HepG2 (cell line): ENCODE measurements around the gene YEATS4. TPM values are rescaled to one million over a fixed set of nuclear protein-coding genes. Genes with fewer than 3 reads are reported as not detected.

Experiments
- ATM ChIP-seq: fragments of 450-650 bp; IDR thresholded peaks from 2 replicates; pipeline ENCODE4 v1.7.1; 2017; ENCODE audit warnings: mild to moderate bottlenecking, borderline replicate concordance
- BRCA1 ChIP-seq: sonication (generic); formaldehyde crosslinking; IDR thresholded peaks from 2 replicates; pipeline ENCODE4 v1.4.0; 2020; ENCODE audit warnings: missing genetic modification reagents
- CBX1 ChIP-seq: IDR thresholded peaks from one replicate; pipeline ENCODE4 v1.6.1; 2016; ENCODE audit warnings: antibody characterized with exemption, low read depth
- ETV5 ChIP-seq: IDR thresholded peaks from 2 replicates; pipeline ENCODE4 v1.6.1; 2018; ENCODE audit warnings: missing biosample characterization, missing genetic modification reagents, inconsistent platforms, borderline replicate concordance
- FOSL1 ChIP-seq: sonication (generic); formaldehyde crosslinking; IDR thresholded peaks from 2 replicates; pipeline ENCODE4 v1.9.0; 2021; ENCODE audit warnings: missing genetic modification reagents, borderline replicate concordance
- FOXM1 ChIP-seq: sonication (generic); formaldehyde crosslinking; IDR thresholded peaks from 2 replicates; pipeline ENCODE4 v1.5.0; 2020; ENCODE audit warnings: missing genetic modification reagents
- RBM39 ChIP-seq: fragments of 200-400 bp; formaldehyde crosslinking; IDR thresholded peaks from one replicate; pipeline ENCODE4 v1.6.1; 2018; ENCODE audit warnings: antibody characterized with exemption, mild to moderate bottlenecking, low read depth, low read length; ENCODE audit not compliant: poor library complexity, severe bottlenecking
- SAFB2 ChIP-seq: sonication (generic); formaldehyde crosslinking; IDR thresholded peaks from 2 replicates; pipeline ENCODE4 v1.5.1; 2020; ENCODE audit warnings: missing genetic modification reagents, low read depth, mild to moderate bottlenecking, borderline replicate concordance
- SP140L ChIP-seq: sonication (generic); formaldehyde crosslinking; IDR thresholded peaks from 2 replicates; pipeline ENCODE4 v1.4.0; 2020; ENCODE audit warnings: missing genetic modification reagents, borderline replicate concordance
- TRIM24 ChIP-seq: sonication (generic); formaldehyde crosslinking; IDR thresholded peaks from 2 replicates; pipeline ENCODE4 v1.8.0; 2022; ENCODE audit warnings: mild to moderate bottlenecking, missing genetic modification reagents
- ZBTB4 ChIP-seq: sonication (generic); formaldehyde crosslinking; IDR thresholded peaks from 2 replicates; pipeline ENCODE4 v1.4.0; 2020; ENCODE audit warnings: missing genetic modification reagents, mild to moderate bottlenecking, borderline replicate concordance
- ZFP62 ChIP-seq: sonication (generic); formaldehyde crosslinking; IDR thresholded peaks from 2 replicates; pipeline ENCODE4 v1.4.0; 2020; ENCODE audit warnings: missing genetic modification reagents
- ZFP90 ChIP-seq: sonication (generic); formaldehyde crosslinking; IDR thresholded peaks from 2 replicates; pipeline ENCODE4 v1.8.0; 2022; ENCODE audit warnings: missing genetic modification reagents, mild to moderate bottlenecking, inconsistent platforms, borderline replicate concordance
- ZNF138 ChIP-seq: sonication (generic); formaldehyde crosslinking; IDR thresholded peaks from 2 replicates; pipeline ENCODE4 v1.5.0; 2020; ENCODE audit warnings: mild to moderate bottlenecking, low read depth, missing genetic modification reagents
- ZNF251 ChIP-seq: sonication (generic); formaldehyde crosslinking; IDR thresholded peaks from 2 replicates; pipeline ENCODE4 v1.9.0; 2021; ENCODE audit warnings: mild to moderate bottlenecking, missing genetic modification reagents
- ZNF263 ChIP-seq: sonication (generic); formaldehyde crosslinking; IDR thresholded peaks from 2 replicates; pipeline ENCODE4 v1.4.0; 2020; ENCODE audit warnings: missing genetic modification reagents
- ZNF326 ChIP-seq: sonication (generic); formaldehyde crosslinking; IDR thresholded peaks from 2 replicates; pipeline ENCODE4 v1.4.0; 2020; ENCODE audit warnings: missing genetic modification reagents, borderline replicate concordance
- ZNF430 ChIP-seq: sonication (generic); formaldehyde crosslinking; IDR thresholded peaks from 2 replicates; pipeline ENCODE4 v1.9.0; 2021; ENCODE audit warnings: mild to moderate bottlenecking, missing genetic modification reagents
- ZNF513 ChIP-seq: sonication (generic); formaldehyde crosslinking; conservative IDR thresholded peaks from 2 replicates; pipeline ENCODE4 v1.5.0; 2020; ENCODE audit warnings: missing genetic modification reagents
- ZNF747 ChIP-seq: sonication (generic); formaldehyde crosslinking; IDR thresholded peaks from 2 replicates; pipeline ENCODE4 v1.8.1; 2023; ENCODE audit warnings: missing genetic modification reagents, mild to moderate bottlenecking, borderline replicate concordance
- ZSCAN9 ChIP-seq: IDR thresholded peaks from 2 replicates; pipeline ENCODE4 v1.6.1; 2016; ENCODE audit warnings: borderline replicate concordance
- polyA plus RNA-seq, 8 experiments: library from polyadenylated mRNA; depleted of rRNA in 3 of 8; stranded (reverse) in 7 of 8; unstranded in 1 of 8; fragments of >200 nt; fragmentation: Illumina TruSeq in 4 of 8; extraction: Trizol in 4 of 8; gene quantifications; 2 replicates each; pipeline versions ENCODE4 v1.2.1 to v1.2.3, GENCODE V29; 2011 to 2016; ENCODE audit warnings: low read depth in 4 of 8, missing spikeins in 1 of 8, mixed read lengths in 1 of 8; ENCODE audit not compliant: insufficient read depth in 1 of 8
- total RNA-seq, 5 experiments: library from RNA; depleted of rRNA; stranded (reverse); fragments of >200 nt; fragmentation: Illumina TruSeq; extraction: Trizol; gene quantifications; 2 replicates each; pipeline ENCODE4 v1.2.3, GENCODE V29; 2016; ENCODE audit warnings: low read depth in 1 of 5
- TF ChIP-seq, protein P1 (sequence below): sonication (generic); formaldehyde crosslinking; IDR thresholded peaks from 2 replicates; pipeline ENCODE4 v1.4.0; 2020; ENCODE audit warnings: mild to moderate bottlenecking, missing genetic modification reagents
- TF ChIP-seq, protein P2 (sequence below): sonication (generic); formaldehyde crosslinking; IDR thresholded peaks from 2 replicates; pipeline ENCODE4 v1.5.0; 2020; ENCODE audit warnings: mild to moderate bottlenecking, missing genetic modification reagents
- TF ChIP-seq, protein P3 (sequence below): IDR thresholded peaks from 2 replicates; pipeline ENCODE4 v1.6.1; 2016; ENCODE audit warnings: missing genetic modification reagents, missing compliant biosample characterization

The YEATS4 gene
- total and polyA plus RNA-seq, 2 of the 13 experiments (the other 11 are each of a cell fraction or from before 2014, with no cell fraction given) = 16.8 to 45.0 TPM

DNA sequence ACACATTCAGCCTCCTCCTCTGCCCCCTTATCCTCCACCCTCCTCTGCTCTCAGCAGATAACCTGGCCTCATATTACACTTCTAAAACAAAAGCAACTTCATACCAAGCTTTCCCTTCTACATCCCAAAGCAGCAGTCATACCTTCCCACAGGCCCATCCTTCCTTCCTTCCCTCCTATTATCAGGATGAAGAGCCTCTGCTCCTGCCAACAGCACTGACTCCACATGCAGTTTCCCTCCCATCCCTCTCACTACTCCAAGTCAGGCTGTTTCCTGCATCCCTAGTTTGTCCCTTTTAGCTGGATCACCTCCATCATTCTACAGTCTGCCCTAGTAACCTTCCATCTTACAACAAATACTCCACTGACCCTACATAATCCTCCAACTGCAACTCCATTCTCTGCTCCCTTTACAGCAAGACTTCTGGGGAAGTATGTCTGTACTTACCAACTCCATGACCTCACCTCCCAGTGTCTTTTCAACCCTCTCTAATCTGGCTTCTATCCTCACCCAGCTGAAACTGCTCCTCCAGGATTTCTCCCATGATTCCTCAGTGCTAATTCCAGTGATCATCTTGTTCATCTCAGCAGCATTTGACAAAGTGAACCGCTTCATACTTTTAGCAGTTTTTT, 4.9 kb upstream of the YEATS4 start (continued):
- TF ChIP-seq FOXM1 (no peak), ZSCAN9 (no peak), ZFP90 (CRISPR knock-in tag) (peak; percentile 93), ZNF747 (CRISPR knock-in tag) (no peak; the same call in 1 of the 2 replicates), BRCA1 (CRISPR knock-in tag) (no peak), ZNF138 (CRISPR knock-in tag) (no peak), ZFP62 (CRISPR knock-in tag) (no peak), CBX1 (peak; percentile 34), ZBTB4 (CRISPR knock-in tag) (no peak), ATM (no peak), ETV5 (CRISPR knock-in tag) (peak; percentile 59; the same call in 1 of the 2 replicates), ZNF326 (CRISPR knock-in tag) (no peak), ZNF513 (CRISPR knock-in tag) (no peak), ZNF251 (no peak), ZNF263 (CRISPR knock-in tag) (peak; percentile 57; the same call in 1 of the 2 replicates), SAFB2 (peak; percentile 68; the same call in 1 of the 2 replicates), FOSL1 (CRISPR knock-in tag) (no peak; the same call in 1 of the 2 replicates), RBM39 (no peak), SP140L (CRISPR knock-in tag) (0 out of 2 replicates have a peak, but pooled peaks have one; percentile 36), TRIM24 (CRISPR knock-in tag) (no peak), ZNF430 (CRISPR knock-in tag) (no peak)
- TF ChIP-seq, protein P1, sequence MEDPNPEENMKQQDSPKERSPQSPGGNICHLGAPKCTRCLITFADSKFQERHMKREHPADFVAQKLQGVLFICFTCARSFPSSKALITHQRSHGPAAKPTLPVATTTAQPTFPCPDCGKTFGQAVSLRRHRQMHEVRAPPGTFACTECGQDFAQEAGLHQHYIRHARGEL (CRISPR knock-in tag) = no peak
- TF ChIP-seq, protein P2, sequence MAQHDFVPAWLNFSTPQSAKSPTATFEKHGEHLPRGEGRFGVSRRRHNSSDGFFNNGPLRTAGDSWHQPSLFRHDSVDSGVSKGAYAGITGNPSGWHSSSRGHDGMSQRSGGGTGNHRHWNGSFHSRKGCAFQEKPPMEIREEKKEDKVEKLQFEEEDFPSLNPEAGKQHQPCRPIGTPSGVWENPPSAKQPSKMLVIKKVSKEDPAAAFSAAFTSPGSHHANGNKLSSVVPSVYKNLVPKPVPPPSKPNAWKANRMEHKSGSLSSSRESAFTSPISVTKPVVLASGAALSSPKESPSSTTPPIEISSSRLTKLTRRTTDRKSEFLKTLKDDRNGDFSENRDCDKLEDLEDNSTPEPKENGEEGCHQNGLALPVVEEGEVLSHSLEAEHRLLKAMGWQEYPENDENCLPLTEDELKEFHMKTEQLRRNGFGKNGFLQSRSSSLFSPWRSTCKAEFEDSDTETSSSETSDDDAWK = no peak
- TF ChIP-seq, protein P3, sequence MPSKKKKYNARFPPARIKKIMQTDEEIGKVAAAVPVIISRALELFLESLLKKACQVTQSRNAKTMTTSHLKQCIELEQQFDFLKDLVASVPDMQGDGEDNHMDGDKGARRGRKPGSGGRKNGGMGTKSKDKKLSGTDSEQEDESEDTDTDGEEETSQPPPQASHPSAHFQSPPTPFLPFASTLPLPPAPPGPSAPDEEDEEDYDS = peak; percentile 75
